Measurements from ENCODE around the gene GRAMD1B. TPM values are rescaled to one million over a fixed set of nuclear protein-coding genes. Genes with fewer than 3 reads are reported as not detected.

GRAMD1B gene
- total RNA-seq, 2 donors from 2014 or later, result 28.8 to 39.6 TPM

GRCh38 chr11:123670081-123670480 lies 240.0 kb downstream of the GRAMD1B start:
- H3K4me3 Mint-ChIP-seq, result no peak overlapping the region
- Histone ChIP-seq H3K27ac (ENCODE audit: low read depth, low read length) (no peak overlapping the region), H3K9ac (ENCODE audit: extremely low read depth, low read length, poor library complexity, severe bottlenecking) (no peak overlapping the region), H3K27me3 (ENCODE audit: control insufficient read depth, insufficient read depth, low read length, poor library complexity, severe bottlenecking) (no peaks in the 10 kb centered on the region), H3K9me3 (ENCODE audit: control insufficient read depth, low read length) (no peaks in the 10 kb centered on the region), H3K4me3 (ENCODE audit: low read length) (no peak overlapping the region), H3K4me1 (ENCODE audit: control insufficient read depth, insufficient read depth, low read length) (no peaks in the 10 kb centered on the region), H3K36me3 (ENCODE audit: control insufficient read depth, insufficient read depth, low read length) (no peaks in the 10 kb centered on the region)
- 91 to 100% methylated on average over 1 of the region's 1 CpG for WGBS, 2 experiments (ENCODE audit: insufficient coverage in 1 of 2, insufficient read length in 1 of 2)
- no peaks in the 10 kb centered on the region for H3K36me3 Mint-ChIP-seq (ENCODE audit: low read depth)
- no peak for DNase-seq
- H3K27ac Mint-ChIP-seq, result no peak overlapping the region
- H3K9me3 Mint-ChIP-seq, result no peaks in the 10 kb centered on the region
- TF ChIP-seq CTCF (conservative IDR thresholded peaks at IDR 0.05), result no peak
- H3K27me3 Mint-ChIP-seq (ENCODE audit: insufficient read depth), result no peaks in the 10 kb centered on the region
- H3K4me1 Mint-ChIP-seq, result no peaks in the 10 kb centered on the region

- Mint-ChIP-seq H3K9me3 (no peaks in the 10 kb centered on the region), H3K4me3 (no peak overlapping the region), H3K4me1 (no peaks in the 10 kb centered on the region), H3K36me3 (ENCODE audit: low read depth) (no peaks in the 10 kb centered on the region), H3K27ac (no peak overlapping the region), H3K27me3 (ENCODE audit: insufficient read depth) (no peaks in the 10 kb centered on the region)
- H3K36me3 ChIP-seq (ENCODE audit: control insufficient read depth, insufficient read depth, low read length), result no peaks in the 10 kb centered on the region
- no peaks in the 10 kb centered on the region for H3K9me3 ChIP-seq (ENCODE audit: control insufficient read depth, low read length)
- H3K27me3 ChIP-seq (ENCODE audit: control insufficient read depth, insufficient read depth, low read length, poor library complexity, severe bottlenecking), result no peaks in the 10 kb centered on the region
- H3K27ac ChIP-seq (ENCODE audit: low read depth, low read length), result no peak overlapping the region
- H3K9ac ChIP-seq (ENCODE audit: extremely low read depth, low read length, poor library complexity, severe bottlenecking), result no peak overlapping the region
- H3K4me1 ChIP-seq (ENCODE audit: control insufficient read depth, insufficient read depth, low read length), result no peaks in the 10 kb centered on the region
- H3K4me3 ChIP-seq (ENCODE audit: low read length), result no peak overlapping the region
- no peak for DNase-seq
- 51 to 71% methylated on average over 6 to 9 of the region's 9 CpGs for WGBS, 2 experiments (ENCODE audit: insufficient coverage in 1 of 2, insufficient read length in 1 of 2)
- no peak for TF ChIP-seq CTCF (conservative IDR thresholded peaks at IDR 0.05)
Measured at GRCh38 chr11:123671534-123671933, 241.5 kb downstream of the GRAMD1B start.

- TF ChIP-seq CTCF (conservative IDR thresholded peaks at IDR 0.05), result no peak
- no peak overlapping the region for H3K27ac Mint-ChIP-seq
- Histone ChIP-seq H3K4me1 (ENCODE audit: control insufficient read depth, insufficient read depth, low read length) (no peaks in the 10 kb centered on the region), H3K27me3 (ENCODE audit: control insufficient read depth, insufficient read depth, low read length, poor library complexity, severe bottlenecking) (no peaks in the 10 kb centered on the region), H3K4me3 (ENCODE audit: low read length) (no peak overlapping the region), H3K9me3 (ENCODE audit: control insufficient read depth, low read length) (no peaks in the 10 kb centered on the region), H3K27ac (ENCODE audit: low read depth, low read length) (no peak overlapping the region), H3K36me3 (ENCODE audit: control insufficient read depth, insufficient read depth, low read length) (no peaks in the 10 kb centered on the region), H3K9ac (ENCODE audit: extremely low read depth, low read length, poor library complexity, severe bottlenecking) (no peak overlapping the region)
- H3K9me3 Mint-ChIP-seq, result no peaks in the 10 kb centered on the region
- no peaks in the 10 kb centered on the region for H3K36me3 Mint-ChIP-seq (ENCODE audit: low read depth)
- WGBS, 2 experiments (ENCODE audit: insufficient coverage in 1 of 2, insufficient read length in 1 of 2), result 92 to 100% methylated on average over 2 to 5 of the region's 5 CpGs
- no peak overlapping the region for H3K4me3 Mint-ChIP-seq
- DNase-seq, result no peak
- H3K4me1 Mint-ChIP-seq, result no peaks in the 10 kb centered on the region
- no peaks in the 10 kb centered on the region for H3K27me3 Mint-ChIP-seq (ENCODE audit: insufficient read depth)
Measured at GRCh38 chr11:123672568-123672967, 242.5 kb downstream of the GRAMD1B start.
